Hematopoietic multipotent progenitor cell treated with erythropoietin and hydrocortisone succinate and interleukin-3 and kit ligand, for 4 days (in vitro differentiated cells): Measurements from ENCODE around the gene CLASP1.
"Not testable (repeated sequence)": the region's sequence is repeated elsewhere in the genome, so short reads cannot be mapped to it uniquely, and the experiment has no call there.

Experiments used
- DNase-seq: peaks from one replicate; pipeline ENCODE4 v3.0.0-alpha.2; 2015

The CLASP1 gene

DNA sequence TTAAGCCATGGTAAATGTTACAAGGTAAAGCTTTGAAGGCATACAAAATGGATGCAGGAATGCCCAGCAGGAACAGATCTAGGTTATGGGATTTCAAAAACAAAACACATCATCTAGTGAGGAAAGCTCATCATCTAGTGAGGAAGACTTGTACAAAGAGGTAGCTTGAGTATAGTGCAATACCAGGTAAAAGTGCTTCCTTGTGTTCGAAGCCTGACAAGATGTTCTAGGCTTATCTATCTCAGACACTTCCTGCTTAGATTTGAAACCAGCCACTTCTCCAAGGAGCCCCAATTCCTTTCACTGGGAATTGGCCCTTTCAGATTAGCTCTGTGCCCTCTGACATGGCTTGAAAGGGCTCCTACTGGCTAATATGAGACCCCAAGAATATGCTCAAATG, 73.0 kb downstream of the CLASP1 start:
- DNase-seq = no peak

DNA sequence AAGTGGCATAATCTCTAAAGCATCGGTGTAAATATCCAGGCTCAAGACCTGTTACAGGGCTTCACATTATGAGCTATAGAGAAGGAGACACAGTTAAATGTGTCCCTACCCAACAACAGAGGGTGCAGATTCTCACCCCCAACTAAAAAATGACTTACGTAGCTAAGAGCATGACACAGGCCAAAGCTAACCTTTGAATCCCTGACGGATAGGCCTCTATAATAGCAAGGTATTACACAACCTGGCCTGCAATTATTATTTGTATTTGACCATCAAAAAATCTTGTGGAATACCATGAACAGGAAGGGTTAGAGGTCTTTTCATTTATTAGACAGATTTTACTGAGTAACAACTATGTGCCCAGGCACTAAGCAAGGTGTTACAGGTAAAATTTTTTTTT, 73.5 kb downstream of the CLASP1 start:
- DNase-seq = no peak

DNA sequence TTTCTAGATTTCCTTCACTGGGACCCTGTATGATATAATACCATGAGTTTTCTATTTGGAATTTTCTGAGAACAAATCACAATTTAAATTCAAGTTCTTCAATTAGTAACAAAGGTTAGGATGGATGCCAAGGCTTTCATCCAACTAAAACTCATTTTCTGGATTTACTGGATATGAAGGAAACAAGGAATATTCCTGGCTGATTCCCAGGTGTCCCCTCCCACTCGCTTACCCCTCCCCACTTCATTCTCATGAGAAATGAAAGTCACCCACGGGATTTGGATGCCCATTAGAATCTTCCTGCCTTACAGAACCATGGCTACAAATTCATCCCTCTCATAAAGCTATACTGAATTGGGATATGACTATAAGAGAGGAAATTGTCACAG, 78.6 kb downstream of the CLASP1 start:
- DNase-seq = no peak

DNA sequence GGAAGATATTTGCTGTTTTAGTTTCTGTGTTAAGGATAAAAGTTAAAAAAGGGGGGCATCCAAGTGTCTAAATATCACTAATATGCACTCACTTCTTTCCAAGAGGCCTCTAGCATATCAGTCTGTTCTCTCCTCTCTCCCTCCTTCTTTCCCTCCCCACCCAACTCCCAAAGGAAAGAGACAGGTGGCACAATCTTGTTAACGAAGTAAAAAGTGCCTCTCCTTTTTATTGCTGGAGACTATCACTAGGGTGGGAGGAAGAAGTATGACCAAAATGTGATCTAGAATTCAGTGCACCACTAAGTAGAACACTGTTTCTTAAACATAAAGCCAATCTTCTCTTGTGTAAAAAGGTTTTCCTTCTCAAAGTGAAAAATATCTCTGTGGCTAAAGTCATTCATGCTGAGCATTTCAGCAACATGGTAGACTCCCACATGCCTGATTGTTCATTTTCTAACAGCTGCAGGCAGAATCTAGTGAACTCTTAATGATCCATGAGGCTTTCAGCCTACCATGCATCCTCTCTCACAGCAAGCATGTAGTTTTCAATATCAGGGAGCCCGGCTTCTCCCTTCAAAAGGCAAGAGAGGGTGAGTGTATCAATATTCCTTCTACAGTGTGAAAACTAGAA, 79.1 kb downstream of the CLASP1 start:
- DNase-seq = no peak

DNA sequence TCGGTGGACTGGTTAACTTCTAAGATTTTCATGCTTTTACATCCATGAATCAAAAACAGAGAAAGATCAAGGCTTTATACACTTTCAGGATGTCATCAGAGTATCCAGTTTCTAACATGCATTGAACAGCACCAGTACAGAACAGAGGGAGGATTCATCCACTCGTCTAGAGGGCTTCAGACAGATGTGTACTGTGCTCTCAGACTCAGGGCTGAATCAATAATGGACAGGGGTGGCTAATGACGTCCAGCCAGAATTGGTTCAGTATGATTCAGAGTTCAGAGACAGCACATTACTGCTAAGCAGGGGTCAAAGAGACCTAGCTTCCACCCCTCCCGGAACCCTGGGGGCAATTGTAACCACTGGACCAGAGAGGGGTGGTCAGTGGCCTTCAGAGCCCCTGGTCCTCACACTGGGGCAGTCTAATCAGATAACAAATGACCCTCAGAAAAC, 81.3 kb downstream of the CLASP1 start:
- DNase-seq = no peak

DNA sequence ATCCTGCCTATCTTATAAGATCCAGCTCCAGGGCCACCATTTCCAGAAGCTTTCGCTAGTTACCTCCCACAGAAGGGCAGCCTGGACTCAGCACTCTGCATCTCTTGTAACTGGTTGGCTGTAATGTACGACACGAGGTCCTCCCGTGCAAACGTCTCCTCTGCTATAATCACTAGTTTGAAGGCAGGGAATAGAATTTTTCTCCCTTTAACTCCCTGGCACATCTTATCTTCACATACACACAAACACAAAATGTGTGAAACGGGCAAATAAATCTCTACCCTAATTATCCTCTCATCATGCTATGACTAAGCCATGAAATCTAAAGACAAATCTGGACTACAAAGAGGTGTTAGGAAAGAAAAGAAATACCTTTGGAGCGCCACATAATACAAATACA, 81.8 kb downstream of the CLASP1 start:
- DNase-seq = no peak

DNA sequence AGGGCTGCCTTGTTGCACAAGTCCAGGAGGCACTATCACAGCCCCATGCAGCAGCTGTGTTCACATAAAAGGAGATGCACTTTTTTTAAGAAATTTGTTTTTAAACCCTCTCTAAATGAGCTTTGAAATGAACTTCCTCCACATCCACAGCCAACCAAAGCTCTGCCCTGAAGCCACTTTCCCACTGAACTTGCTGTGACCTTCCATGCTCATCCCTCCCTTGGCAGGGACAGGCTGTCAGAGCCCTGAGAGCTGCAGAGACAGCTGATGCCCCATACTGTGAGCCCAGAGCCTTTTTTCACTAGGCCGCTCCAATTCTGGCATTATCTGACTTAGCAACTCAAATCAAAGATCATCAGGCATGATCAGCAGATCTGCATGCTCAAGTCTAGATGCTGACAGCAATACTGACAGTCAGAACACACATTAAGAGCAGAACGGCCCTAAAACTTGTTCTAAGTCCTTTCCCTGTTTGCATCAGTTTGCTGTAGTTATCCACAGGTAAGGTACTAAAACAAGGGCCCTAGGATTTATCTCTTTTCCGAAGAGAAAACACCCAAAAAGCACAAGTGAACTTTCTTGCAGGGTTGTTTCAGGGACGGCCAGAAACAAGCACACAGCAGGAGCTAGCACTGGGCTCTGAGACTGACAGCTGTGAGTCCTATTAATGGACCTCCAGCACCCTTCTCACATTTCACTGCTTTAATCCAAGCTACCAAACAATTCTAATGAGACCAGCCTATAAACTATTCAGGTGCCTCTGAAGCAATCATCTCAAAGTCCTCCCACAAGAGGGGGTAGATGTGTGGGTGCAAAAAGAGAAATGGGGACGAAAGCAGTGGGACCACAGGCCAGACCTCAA, 83.6 kb downstream of the CLASP1 start:
- no peak for DNase-seq

DNA sequence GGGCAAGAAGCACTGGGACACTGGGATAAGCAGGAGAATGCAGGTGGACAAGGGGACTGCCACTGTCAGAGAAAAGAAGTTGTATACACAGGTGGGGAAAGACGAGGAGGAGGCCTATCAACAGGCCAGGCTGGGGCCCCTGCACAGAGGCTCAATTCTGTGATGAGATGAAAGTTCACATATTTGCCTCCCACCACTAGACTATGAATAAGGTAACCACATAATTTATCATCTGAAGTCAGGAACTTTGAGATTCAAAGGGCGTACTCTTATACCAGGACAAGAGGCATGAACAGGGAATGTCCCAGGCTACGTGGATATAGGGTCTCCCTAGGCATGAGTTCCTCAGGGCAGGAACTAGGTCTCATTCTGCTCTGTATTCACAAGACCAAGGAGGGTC, 84.4 kb downstream of the CLASP1 start:
- no peak for DNase-seq

DNA sequence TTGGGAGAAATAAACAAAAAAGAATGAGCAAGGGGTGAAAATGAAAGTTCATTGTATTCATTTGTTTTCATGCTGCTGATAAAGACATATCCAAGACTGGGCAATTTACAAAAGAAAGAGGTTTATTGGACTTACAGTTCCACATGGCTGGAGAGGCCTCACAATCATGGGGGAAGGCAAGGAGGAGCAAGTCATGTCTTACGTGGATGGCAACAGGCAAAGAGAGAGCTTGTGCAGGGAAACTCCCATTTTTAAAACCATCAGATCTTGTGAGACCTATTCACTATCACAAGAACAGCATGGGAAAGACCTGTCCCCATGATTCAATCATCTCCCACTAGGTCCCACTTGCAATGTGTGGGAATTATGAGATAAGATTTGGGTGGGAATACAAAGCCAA, 85.5 kb downstream of the CLASP1 start:
- DNase-seq = not testable (repeated sequence)

DNA sequence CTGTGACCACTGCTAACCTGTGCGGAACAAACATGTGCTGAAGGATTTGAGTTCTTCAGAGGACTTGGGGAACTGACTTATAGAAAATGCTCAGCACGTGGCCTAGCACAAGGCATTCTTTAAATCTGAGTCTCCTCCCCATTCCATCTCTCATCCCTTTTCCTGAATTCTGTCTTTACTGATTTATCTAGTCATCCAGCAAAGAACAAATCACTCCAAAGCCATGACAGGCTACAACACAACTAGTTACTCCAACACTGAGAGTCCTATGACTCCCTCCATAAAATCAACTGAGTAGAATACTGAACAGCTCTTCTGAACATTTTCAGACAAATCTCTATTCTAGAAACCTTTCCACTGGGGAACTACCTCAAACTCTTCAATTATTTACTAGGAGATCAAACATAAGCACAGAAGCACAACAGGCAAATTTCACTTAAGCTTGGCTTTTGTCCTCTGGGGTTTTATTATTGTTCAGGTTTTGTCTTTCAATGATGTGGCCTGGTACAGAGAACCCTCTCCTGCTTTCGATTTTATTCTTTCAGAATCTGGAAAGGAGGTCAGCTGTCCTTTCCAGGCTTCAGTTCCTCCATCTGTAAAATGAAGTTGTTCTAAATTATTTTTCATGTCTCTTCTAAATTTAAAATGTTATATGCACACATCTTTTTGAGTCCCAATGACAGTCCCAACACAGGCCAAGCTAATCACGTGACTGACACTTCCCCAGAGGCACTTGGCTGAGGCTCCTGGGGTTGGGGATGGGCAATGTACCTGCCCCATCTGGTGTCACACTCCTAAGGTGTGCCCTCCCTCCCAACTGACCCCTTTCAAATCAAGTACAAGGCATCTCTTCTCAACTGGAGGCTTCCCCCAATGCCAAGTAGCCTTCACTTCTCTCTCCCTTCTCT, 86.7 kb downstream of the CLASP1 start:
- no peak for DNase-seq

DNA sequence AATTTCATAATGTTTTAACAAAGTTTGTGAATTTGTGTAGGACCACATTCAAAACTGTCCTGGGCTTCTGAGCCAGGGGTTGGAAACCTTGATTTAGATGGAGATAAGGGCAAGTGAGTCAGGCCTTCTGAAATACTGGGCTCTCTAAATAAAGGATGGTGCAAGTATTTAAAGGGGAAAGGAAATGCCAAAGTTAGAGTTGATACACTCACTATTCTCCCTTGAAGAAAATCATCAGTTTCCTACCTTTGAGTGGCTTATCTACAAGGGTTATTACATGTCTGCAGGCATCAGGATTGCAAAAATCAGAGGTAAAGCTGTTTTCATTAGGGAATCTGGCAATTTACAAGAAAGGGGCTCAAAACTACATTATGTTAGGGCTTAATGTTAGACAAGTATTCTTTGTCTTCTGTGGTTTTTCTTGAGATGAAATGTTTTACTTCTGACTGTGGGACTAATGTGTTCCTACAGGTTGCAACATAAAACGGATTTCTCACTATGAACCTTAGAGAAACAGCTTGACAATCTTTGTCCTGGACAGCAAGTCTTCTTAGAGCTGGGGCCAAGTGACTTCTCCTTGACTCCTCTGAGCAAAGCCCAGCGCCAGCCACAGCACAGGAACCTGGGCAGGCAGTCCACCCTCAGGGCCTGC, 87.5 kb downstream of the CLASP1 start:
- peak; percentile 24 for DNase-seq

DNA sequence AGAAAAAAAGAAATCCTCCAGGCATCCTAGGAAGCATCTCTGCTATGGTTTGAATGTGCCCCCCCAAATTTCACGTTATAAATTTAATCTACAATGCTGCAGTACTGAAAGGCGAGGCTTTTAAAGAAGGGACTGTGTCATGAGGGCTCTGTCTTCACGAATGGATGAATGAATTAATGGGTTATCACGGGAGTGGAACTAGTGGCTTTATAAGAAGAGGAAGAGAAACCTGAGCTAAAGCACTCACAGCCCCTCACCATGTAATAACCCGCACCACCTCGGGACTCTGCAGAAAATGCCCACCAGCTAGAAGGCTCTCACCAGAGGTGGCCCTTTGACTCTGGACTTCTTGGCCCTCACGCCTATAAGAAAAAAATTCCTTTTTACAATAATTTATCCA, 90.9 kb downstream of the CLASP1 start:
- no peak for DNase-seq

DNA sequence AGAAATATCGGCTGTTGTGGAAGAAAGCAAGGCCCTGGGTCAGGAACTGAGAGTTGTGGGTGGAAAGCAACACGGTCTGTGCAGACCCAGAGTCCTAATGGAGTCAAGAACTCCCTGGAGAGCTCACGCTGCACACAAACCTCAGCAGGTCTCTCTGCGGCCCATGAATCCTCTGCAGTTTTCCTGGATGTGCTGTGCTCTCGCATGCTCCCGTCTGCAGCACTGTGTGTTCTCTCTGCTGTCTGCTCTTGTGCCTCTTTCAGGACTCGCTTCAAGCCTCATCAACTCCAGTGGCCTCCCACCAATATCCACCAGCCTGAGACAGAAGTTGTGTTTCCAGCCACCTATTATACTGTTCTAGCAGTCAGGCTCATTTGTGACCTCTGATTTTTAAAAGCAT, 94.3 kb downstream of the CLASP1 start:
- DNase-seq = no peak

DNA sequence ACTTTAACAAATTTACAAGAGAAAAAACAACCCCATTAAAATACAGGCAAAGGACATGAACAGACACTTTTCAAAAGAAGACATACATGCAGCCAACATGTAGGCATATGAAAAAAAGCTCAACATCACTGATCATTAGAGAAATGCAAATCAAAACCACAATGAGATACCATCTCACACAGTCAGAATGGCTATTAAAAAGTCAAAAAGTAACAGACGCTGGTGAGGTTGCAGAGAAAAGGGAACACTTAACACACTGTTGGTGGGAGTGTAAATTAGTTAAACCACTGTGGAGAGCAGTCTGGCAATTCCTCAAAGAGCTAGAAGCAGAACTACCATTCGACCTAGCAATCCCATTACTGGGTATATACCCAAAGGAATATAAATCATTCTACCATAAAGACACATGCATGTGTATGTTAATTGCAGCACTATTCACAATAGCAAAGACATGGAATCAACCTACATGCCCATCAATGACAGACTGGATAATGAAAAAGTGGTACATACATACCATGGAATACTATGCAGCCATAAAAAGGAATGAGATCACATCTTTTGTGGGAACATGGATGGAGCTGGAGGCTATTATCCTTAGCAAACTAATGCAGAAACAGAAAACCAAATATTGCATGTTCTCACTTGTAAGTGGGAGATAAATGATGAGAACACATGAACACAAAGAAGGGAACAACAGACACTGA, 96.6 kb downstream of the CLASP1 start:
- DNase-seq = peak; percentile 40

DNA sequence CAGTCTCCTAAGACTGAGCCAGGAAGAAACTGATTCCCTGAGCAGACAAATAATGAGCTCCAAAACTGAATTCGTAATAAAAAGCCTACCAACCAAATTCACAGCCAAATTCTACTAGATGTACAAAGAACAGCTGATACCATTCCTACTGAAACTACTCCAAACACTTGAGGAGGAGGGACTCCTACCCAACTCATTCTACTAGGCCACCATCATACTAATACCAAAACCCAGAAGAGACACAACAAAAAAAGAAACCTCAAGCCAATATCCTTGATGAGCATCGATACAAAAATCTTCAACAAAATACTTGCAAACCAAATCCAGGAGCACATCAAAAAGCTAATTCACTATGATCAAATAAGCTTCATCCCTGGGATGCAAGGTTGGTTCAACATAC, 98.6 kb downstream of the CLASP1 start:
- DNase-seq = no peak

DNA sequence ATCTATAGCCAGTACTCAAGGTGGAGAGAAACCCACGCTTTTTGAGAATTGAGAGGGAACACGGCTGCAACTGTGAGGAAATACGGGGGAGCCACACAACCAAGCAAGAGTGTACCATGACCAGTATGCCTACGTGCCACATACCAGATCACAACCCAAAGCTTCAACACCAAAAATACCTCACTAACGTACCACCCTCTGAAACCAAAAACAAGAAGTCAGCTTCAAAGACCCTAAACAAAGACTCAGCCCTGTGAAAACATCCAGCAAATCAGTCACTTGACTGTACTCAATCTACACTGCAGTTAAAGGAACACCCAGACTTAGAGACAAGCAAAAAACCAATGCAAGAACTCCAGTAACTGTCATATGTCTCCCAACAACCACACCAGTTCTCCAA, 101.6 kb downstream of the CLASP1 start:
- no peak for DNase-seq

DNA sequence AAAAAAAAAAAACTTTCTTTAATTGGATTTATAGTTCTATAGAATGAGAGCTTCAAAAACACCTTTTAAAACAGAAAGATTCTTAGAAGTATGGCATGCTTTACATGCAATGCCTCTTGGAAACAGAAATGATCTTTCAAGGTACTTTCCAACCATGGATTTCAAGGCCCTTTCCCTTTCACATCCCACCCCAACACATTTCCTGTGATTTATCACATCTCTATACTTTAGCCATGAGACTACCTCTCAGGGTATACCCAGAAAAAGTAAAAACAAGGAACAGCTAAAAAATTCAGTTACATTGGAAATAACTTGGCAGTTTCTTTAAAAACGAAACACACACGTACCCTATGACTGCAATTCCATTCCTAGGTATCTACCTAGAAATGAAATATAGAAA, 103.3 kb downstream of the CLASP1 start:
- DNase-seq = no peak

DNA sequence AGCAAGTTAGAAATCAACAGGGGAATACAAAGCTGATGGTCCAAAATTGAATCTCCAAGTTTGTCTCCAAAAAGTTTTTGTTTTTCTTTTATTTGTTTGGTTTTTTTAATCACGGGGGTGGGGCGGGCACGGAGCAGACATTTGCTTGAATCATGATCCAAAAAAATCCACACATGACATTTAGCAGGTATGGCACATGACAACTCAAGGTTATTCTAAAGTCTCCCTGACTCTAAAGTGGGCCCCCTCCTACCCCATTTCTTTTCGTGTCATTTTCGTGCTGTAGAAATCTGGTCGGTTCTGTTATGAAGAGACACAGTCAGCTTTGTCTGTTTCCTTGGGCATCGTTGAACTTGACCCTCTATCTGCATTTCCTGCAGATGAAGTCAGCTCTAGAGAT, 104.0 kb downstream of the CLASP1 start:
- no peak for DNase-seq

DNA sequence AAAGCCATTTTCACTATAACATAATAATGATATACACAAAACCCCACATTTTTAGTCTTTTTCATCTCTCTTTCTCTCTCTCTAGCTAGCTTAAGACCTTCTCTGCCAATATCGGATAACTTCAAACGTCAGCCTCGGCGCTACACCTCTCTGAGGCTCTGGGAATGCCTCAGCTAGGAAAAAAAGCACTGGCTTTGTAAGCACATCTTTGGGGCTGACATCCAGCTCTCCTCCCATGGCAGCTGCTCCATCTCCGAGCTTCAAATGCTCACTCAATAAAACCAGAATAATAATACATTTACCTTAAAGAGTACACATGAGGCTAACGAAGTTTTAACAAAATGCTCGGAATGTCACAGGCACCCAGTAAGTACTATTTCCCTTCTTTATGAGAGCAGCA, 107.8 kb downstream of the CLASP1 start:
- no peak for DNase-seq

DNA sequence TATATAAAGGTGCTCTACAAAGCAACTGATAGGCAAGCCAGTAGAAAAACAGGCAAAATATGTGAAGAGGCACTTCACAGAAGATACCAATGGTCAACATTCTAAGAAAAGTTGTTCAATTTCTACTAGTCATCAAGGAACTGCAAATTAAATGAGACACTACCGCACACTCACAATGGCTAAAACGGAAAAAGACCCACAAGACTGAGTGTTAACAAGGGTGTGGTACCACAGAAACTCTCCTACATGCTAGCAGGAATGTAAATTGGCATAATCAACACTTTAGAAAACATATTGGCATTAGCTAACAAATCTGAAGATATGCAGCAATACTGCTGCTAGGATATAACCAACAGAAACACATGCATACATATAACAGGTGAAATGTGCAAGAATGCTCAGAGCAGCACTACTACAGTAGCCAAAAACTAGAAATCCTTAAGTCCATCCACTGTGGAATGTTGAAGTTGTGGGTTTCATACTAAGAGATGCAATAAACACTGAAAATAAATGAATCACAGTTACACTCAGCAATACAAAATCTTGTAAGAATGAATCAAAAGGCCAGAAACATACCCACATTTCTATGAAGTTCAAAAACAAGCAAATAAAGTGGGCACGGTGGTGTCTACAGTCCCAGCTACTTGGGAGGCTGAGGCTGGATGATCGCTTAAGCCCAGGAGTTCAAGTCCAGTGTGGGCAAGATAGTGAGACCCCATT, 109.4 kb downstream of the CLASP1 start:
- no peak for DNase-seq

DNA sequence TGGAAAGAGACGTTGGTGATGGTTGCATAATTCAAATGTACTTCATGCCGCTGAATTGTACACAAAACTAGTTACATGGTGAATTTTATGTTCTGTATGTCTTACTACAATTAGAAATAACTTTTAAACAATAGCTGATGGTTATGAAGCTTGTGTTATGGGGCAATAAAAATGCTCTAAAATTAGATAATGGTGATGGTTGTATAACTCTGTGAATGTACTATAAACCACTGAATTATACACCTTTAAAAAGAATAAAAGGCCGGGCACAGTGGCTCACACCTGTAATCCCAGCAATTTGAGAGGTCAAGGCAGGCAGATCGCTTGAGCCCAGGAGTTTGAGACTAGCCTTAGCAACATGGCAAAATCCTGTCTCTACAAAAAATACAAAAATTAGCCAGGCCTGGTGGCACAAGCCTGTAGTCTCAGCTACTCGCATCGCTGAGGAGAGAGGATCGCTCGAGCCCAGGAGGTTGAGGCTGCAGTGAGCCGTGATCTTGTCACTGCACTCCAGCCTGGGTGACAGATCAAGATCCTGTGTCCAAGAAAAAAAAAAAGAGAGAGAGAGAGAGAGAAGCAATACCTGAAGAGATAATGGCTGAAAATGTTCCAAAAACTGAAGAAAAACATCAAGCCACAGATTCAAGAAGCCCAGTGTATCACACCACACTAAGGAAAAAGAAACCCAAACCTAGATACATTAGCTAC, 112.3 kb downstream of the CLASP1 start:
- no peak for DNase-seq
